ENCODE data around the gene SLC49A3. TPM values are rescaled to one million over a fixed set of nuclear protein-coding genes. Genes with fewer than 3 reads are reported as not detected.

Gene SLC49A3
- total and polyA plus RNA-seq, 2 of the 13 experiments (the other 11 are each of a cell fraction or from before 2014, with no cell fraction given): 0.07 to 0.17 TPM

GRCh38 chr4:660401-660800 is 28.6 kb downstream of the SLC49A3 start:
- ATAC-seq (no peak), FAIRE-seq (no peak), DNase-seq (ENCODE audit: low spot score) (no peak)
- no peak overlapping the region for H3K4me3 ChIP-seq (replicated peaks in 1 of 3; ENCODE audit: insufficient read depth in 1 of 3, low read depth in 2 of 3, low read length in 3 of 3)
- H2AFZ ChIP-seq (ENCODE audit: low read length): no peak overlapping the region
- H3K4me2 ChIP-seq (ENCODE audit: low read depth, low read length): no peak overlapping the region
- 74% methylated on average over 9 of the region's 10 CpGs for WGBS (ENCODE audit: low lambda C conversion rate)
- ChIA-PET CTCF (ENCODE audit: low intra/inter-chr PET ratio, low total read pairs) (no interaction called here), POLR2A (no interaction called here)
- no peak overlapping the region for H3K27ac ChIP-seq (ENCODE audit: extremely low read length, insufficient read depth, low read length)
- no peaks in the 10 kb centered on the region for H3K36me3 ChIP-seq (replicated peaks in 1 of 2; ENCODE audit: control insufficient read depth in 1 of 2, insufficient read depth in 2 of 2, low read length in 2 of 2)
- H3K9ac ChIP-seq (ENCODE audit: insufficient read depth, low read depth, low read length): no peak overlapping the region
- BruUV-seq (replicated peaks): no TSS peak
- no peak for TF ChIP-seq HNRNPH1 (optimal IDR thresholded peaks at IDR 0.05; ENCODE audit: low read depth, low read length)
- TF ChIP-seq BRD4 (CRISPR knock-in tag; IDR thresholded peaks at IDR 0.05): no peak
- no peak for TF ChIP-seq MTF2 (CRISPR knock-in tag; IDR thresholded peaks at IDR 0.05; ENCODE audit: borderline replicate concordance)
- no peak for TF ChIP-seq ZNF138 (CRISPR knock-in tag; IDR thresholded peaks at IDR 0.05; ENCODE audit: low read depth)
- TF ChIP-seq ZBTB25 (CRISPR knock-in tag; IDR thresholded peaks at IDR 0.05): no peak
- TF ChIP-seq ASH2L (IDR thresholded peaks at IDR 0.05; ENCODE audit: insufficient read length, low read depth, low read length): no peak
- no peak for TF ChIP-seq ZNF616 (CRISPR knock-in tag; IDR thresholded peaks at IDR 0.05; ENCODE audit: low read depth)
- no peak for TF ChIP-seq PCBP1 (IDR thresholded peaks at IDR 0.05; ENCODE audit: borderline replicate concordance, low read depth, low read length)
- no peak for TF ChIP-seq MXI1 (IDR thresholded peaks at IDR 0.05; ENCODE audit: borderline replicate concordance, low read depth, low read length)
- no peak for TF ChIP-seq ZNF850 (CRISPR knock-in tag; conservative IDR thresholded peaks at IDR 0.05)
- no peaks in the 10 kb centered on the region for H4K20me1 ChIP-seq (ENCODE audit: insufficient read depth, low read length)
- H3K79me2 ChIP-seq (ENCODE audit: insufficient read depth, low read length): no peaks in the 10 kb centered on the region
- H3K4me1 ChIP-seq (ENCODE audit: insufficient read depth, low read length): peaks cover 65% of the 10 kb centered on the region
- H3K27me3 ChIP-seq (ENCODE audit: control insufficient read depth in 1 of 2, insufficient read depth in 2 of 2, low read length in 2 of 2): peaks cover 0 to 16% of the 10 kb centered on the region in 2 experiments; a peak in 3 of 5 replicates
- no peaks in the 10 kb centered on the region for H3K9me3 ChIP-seq (ENCODE audit: low read length)
- intact Hi-C loops (cut with micrococcal nuclease; ENCODE audit: unreplicated experiment) (no loop called here), in situ Hi-C loops (cut with HindIII; ENCODE audit: extremely low pct_ligation_motif_present, low pct_unique_long_range_greater_than_20kb) (no loop called here)
